ENCODE measurements around the gene SLC38A8. TPM values are rescaled to one million over a fixed set of nuclear protein-coding genes. Genes with fewer than 3 reads are reported as not detected.

Gene SLC38A8
- total RNA-seq, 4 donors from 2014 or later: not detected

DNA sequence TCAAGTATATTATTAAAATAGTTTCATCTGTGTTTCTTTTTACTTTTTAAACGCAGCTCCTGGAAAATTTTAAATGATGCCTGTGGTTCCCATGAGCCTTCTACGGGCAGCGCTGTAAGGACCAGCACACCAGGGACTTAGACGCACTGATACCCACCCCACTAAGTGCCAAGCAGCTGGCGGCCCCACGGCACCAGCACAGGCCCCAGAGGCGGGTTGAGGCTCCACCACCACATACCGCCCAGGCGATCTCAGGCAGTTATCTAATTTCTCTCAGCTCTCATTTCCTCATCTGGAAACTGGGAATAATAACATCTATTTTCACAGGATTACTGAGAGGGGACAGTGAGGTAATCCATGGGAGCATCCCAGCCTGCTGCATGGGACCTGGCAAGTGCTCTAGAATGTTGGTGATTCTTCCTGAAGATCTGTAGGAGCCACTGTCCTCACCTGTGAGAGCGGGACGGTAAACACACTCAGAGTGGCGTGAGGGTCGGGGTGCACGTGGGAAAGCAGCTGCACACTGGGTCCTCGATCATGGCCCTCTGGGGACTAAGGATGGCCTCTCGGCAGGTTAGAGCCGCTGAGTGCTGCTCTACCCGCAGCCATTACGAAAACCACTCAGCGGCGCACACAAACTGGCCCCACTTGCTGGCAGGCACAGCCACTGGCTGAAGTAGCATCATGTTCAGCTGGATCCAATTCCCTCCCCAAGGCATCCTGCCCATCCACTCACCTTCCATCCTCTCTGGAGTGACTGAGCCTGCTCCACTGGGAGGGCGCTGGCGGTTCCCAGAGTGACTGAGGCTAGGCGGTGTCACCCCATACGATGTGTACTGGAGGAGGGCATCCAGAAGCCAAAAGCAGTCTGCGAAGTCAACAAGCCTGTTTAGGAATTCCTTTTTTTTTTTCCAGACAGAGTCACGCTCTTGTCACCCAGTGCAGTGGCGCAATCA lies 17.6 kb upstream of the SLC38A8 start:
- no peak overlapping the region for H3K27ac ChIP-seq
- peaks cover 0 to 99% (median 49%) of the 10 kb centered on the region in 3 donors for H3K36me3 ChIP-seq
- H3K4me3 ChIP-seq: no peak overlapping the region
- H3K9me3 ChIP-seq: no peaks in the 10 kb centered on the region
- H3K4me1 ChIP-seq: no peaks in the 10 kb centered on the region
- no peak for DNase-seq (ENCODE audit: low spot score in 2 of 2)
- 89 to 95% methylated on average over 27 to 28 of the region's 28 CpGs for WGBS, 2 donors
- TF ChIP-seq POLR2A (IDR thresholded peaks at IDR 0.05) (no peak), CTCF (IDR thresholded peaks at IDR 0.05) (no peak), EP300 (IDR thresholded peaks at IDR 0.05) (no peak)
- H3K27me3 ChIP-seq: no peaks in the 10 kb centered on the region

DNA sequence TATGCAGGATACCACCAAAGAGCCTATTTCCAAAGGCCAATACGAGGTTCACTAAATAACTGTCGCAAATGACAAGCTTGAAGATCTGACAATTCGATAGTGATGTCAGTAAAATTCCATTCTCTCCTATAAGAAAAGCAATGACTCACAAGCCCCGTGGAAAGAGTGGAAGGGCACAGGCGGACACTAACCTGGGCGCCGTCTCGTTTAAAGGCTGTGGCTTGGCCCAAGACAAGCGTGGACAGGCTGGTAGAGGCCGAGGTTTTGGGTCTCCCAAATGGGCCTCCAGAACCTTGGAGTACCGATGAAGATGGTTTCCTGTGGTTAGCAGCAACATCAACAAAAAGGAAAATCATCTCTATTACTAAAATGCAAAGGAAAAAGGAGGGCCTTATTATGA lies 16.5 kb upstream of the SLC38A8 start:
- no peaks in the 10 kb centered on the region for H3K9me3 ChIP-seq
- no peak overlapping the region for H3K4me3 ChIP-seq
- no peak overlapping the region for H3K27ac ChIP-seq
- 84 to 88% methylated on average over 11 of the region's 11 CpGs for WGBS, 2 donors
- H3K4me1 ChIP-seq: no peaks in the 10 kb centered on the region
- H3K27me3 ChIP-seq: no peaks in the 10 kb centered on the region
- TF ChIP-seq EP300 (IDR thresholded peaks at IDR 0.05) (no peak), POLR2A (IDR thresholded peaks at IDR 0.05) (no peak), CTCF (IDR thresholded peaks at IDR 0.05) (no peak)
- H3K36me3 ChIP-seq: peaks cover 0 to 99% (median 45%) of the 10 kb centered on the region in 3 donors
- DNase-seq (ENCODE audit: low spot score in 2 of 2): no peak

GRCh38 chr16:84058664-84059063 lies 16.1 kb upstream of the SLC38A8 start:
- H3K4me3 ChIP-seq: no peak overlapping the region
- no peaks in the 10 kb centered on the region for H3K4me1 ChIP-seq
- no peak for DNase-seq (ENCODE audit: low spot score in 2 of 2)
- TF ChIP-seq CTCF (IDR thresholded peaks at IDR 0.05) (no peak), EP300 (IDR thresholded peaks at IDR 0.05) (no peak), POLR2A (IDR thresholded peaks at IDR 0.05) (no peak)
- H3K9me3 ChIP-seq: no peaks in the 10 kb centered on the region
- H3K27me3 ChIP-seq: no peaks in the 10 kb centered on the region
- peaks cover 0 to 99% (median 43%) of the 10 kb centered on the region in 3 donors for H3K36me3 ChIP-seq
- no peak overlapping the region for H3K27ac ChIP-seq
- 79 to 87% methylated on average over 11 of the region's 11 CpGs for WGBS, 2 donors

GRCh38 chr16:84058211-84058610 lies 15.6 kb upstream of the SLC38A8 start:
- H3K9me3 ChIP-seq: no peaks in the 10 kb centered on the region
- peaks cover 0 to 99% (median 43%) of the 10 kb centered on the region in 3 donors for H3K36me3 ChIP-seq
- H3K4me3 ChIP-seq: no peak overlapping the region
- DNase-seq (ENCODE audit: low spot score in 2 of 2): no peak
- no peaks in the 10 kb centered on the region for H3K27me3 ChIP-seq
- WGBS, 2 donors: 86 to 94% methylated on average over 15 of the region's 15 CpGs
- no peak overlapping the region for H3K27ac ChIP-seq
- no peak for TF ChIP-seq EP300 (IDR thresholded peaks at IDR 0.05)
- no peak for TF ChIP-seq CTCF (IDR thresholded peaks at IDR 0.05)
- no peak for TF ChIP-seq POLR2A (IDR thresholded peaks at IDR 0.05)
- no peaks in the 10 kb centered on the region for H3K4me1 ChIP-seq

GRCh38 chr16:84056933-84057332 lies 14.3 kb upstream of the SLC38A8 start:
- 84 to 88% methylated on average over 7 of the region's 7 CpGs for WGBS, 2 donors
- Histone ChIP-seq H3K9me3 (no peaks in the 10 kb centered on the region), H3K36me3 (peaks cover 0 to 100% (median 44%) of the 10 kb centered on the region in 3 donors), H3K4me3 (no peak overlapping the region), H3K27me3 (no peaks in the 10 kb centered on the region), H3K27ac (no peak overlapping the region), H3K4me1 (no peaks in the 10 kb centered on the region)
- TF ChIP-seq POLR2A (IDR thresholded peaks at IDR 0.05): no peak
- no peak for TF ChIP-seq EP300 (IDR thresholded peaks at IDR 0.05)
- TF ChIP-seq CTCF (IDR thresholded peaks at IDR 0.05): no peak
- DNase-seq (ENCODE audit: low spot score in 2 of 2): no peak
